ENCODE data around the gene CUBN.

The CUBN gene

GRCh38 chr10:17010363-17011145, 119.1 kb downstream of the CUBN start:
- DNase-seq (ENCODE audit: low spot score) = no peak

- no peak for DNase-seq (ENCODE audit: low spot score)
These were observed 120.4 kb downstream of the CUBN start for GRCh38 chr10:17009212-17009700.

- no peak for DNase-seq (ENCODE audit: low spot score)
These were observed 122.2 kb downstream of the CUBN start for GRCh38 chr10:17007418-17007770.

- no peak for DNase-seq (ENCODE audit: low spot score)
These were observed 122.8 kb downstream of the CUBN start for GRCh38 chr10:17006631-17007417.

GRCh38 chr10:17005621-17006566, 123.7 kb downstream of the CUBN start:
- no peak for DNase-seq (ENCODE audit: low spot score)

GRCh38 chr10:17004801-17005380, 124.7 kb downstream of the CUBN start:
- DNase-seq (ENCODE audit: low spot score) = no peak

GRCh38 chr10:17003651-17004286, 125.8 kb downstream of the CUBN start:
- no peak for DNase-seq (ENCODE audit: low spot score)

- DNase-seq (ENCODE audit: low spot score) = no peak
These were observed 126.5 kb downstream of the CUBN start for GRCh38 chr10:17003151-17003550.

- no peak for DNase-seq (ENCODE audit: low spot score)
These were observed 127.5 kb downstream of the CUBN start for GRCh38 chr10:17001961-17002749.

GRCh38 chr10:17001297-17001744, 128.3 kb downstream of the CUBN start:
- DNase-seq (ENCODE audit: low spot score) = no peak

- no peak for DNase-seq (ENCODE audit: low spot score)
These were observed 129.8 kb downstream of the CUBN start for GRCh38 chr10:16999665-17000451.

- no peak for DNase-seq (ENCODE audit: low spot score)
These were observed 133.1 kb downstream of the CUBN start for GRCh38 chr10:16996530-16996964.

GRCh38 chr10:16995867-16996529, 133.6 kb downstream of the CUBN start:
- no peak for DNase-seq (ENCODE audit: low spot score)

- DNase-seq (ENCODE audit: low spot score) = no peak
These were observed 136.4 kb downstream of the CUBN start for GRCh38 chr10:16993186-16993585.

- no peak for DNase-seq (ENCODE audit: low spot score)
These were observed 136.9 kb downstream of the CUBN start for GRCh38 chr10:16992611-16993119.

- no peak for DNase-seq (ENCODE audit: low spot score)
These were observed 138.6 kb downstream of the CUBN start for GRCh38 chr10:16991011-16991410.

GRCh38 chr10:16989826-16990293, 139.8 kb downstream of the CUBN start:
- DNase-seq (ENCODE audit: low spot score) = no peak

- DNase-seq (ENCODE audit: low spot score) = no peak
These were observed 140.7 kb downstream of the CUBN start for GRCh38 chr10:16988900-16989299.
